G401.6 (cell line): ENCODE measurements around the gene ARID4B.
A peak's percentile ranks its signal among the peaks of the same experiment; 100 is the strongest.
"Not testable (repeated sequence)": the region's sequence is repeated elsewhere in the genome, so short reads cannot be mapped to it uniquely, and the experiment has no call there.

ENCODE experiments used
- FAIRE-seq: peaks from 2 replicates; lab custom pipeline; 2012; peaks lifted over from hg19 to GRCh38; lab: Jason Lieb, UNC

ARID4B gene

DNA sequence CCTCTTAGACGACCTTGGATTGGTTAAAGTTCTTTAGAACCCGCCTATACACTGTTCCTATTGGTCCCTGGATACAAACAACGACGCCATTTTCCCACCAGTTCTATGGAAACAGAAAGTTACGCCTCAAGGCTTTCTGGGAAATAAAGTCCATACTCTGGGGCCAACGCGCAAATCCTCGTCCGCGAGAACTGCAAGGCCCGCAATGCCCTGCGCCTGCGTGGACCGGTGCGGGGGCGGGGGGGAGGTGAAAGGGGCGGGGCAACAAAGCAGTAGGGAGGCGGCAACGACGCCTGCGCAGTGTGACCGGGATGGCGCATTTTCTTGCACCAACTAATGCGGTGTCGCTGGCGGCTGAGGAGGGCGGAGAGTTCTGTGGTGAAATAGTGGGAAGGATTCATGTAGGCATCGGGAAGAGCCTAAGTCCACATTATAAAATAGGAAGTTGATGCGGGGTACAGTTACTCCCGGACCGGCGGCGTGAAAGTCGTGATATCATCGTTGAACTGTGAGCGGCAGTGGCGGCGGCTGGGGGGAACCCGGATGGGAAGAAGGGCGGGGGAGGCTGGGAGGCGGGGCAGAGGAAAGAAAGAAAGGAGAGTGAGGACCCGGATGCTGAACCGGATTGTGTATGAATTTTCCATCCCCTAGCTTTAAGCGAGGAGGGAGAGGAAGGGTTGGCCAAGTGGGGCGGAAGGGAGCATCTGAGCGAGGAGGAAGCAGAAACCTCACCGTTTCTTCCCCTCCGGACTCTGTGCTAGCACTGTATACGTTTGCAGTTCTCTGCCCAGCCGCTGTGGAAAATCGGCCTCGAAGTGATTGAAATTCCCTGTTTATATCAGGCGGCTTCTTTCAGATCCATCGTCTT is 526 bp upstream of the ARID4B start, which contains the start of gene GGPS1:
Gene GGPS1 (plus strand): TSS at position 300 of the 868 bp plus-strand sequence. CDS start 6,695 bp downstream, outside the sequence.
- peak; percentile 96 for FAIRE-seq

DNA sequence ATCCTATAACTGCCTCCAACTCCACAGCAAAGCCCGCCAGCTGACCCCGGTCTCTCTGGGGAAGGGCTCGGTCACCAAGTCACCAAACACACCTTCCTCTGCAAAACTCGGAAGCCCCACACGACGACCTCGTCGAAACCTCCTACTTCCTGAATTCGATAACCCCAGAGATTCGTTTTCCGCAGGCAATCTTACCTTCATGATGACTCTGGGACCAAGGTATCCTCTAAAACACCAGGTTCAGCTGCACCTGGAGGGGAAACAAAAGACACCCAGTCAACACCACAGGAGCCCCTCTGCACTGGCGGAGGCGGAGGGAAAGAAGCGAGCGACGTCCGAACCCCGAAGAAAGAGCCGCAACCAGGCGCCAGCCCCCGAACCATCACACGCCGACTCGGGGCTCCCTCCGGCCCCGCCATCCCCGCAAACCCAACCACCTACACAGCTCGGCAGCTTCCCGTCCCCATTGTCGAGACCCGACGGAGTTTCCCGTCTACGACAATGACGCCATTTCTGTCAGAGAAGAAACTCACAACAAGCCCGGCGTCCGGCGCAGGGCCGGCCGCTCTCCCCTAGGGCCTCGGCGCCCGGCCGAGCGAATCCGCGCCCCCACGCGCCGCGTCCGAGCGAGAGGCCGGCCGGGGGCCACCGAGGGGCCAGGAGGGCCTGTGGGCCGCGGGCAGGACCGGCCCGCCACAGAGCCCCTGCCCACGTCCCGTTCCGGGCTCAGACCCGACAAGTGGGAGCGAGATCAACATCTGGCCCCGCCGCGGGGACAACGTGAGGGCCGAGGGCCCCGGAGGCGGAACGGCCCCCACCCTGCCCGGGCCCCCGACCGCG is 1.0 kb downstream of the ARID4B start:
- FAIRE-seq = no peak

DNA sequence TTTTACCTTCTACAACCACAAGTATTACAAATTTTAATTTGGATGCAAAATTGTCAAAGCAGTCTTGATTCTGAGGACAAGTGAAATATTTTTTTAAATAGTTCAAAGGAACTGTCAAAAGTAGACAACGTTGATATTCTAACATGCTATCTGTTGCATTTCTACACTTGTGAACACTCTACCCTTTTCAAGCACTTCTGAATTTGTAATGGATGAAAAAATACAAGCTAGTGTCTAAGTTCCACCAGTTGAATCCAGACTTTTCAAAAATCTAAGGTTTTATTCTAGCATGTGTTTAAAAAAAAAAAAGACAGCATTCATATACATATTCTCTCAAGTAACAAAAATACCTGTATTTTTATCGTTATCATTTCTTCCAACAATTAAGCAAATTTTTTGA is 2.1 kb downstream of the ARID4B start:
- peak; percentile 31 for FAIRE-seq

DNA sequence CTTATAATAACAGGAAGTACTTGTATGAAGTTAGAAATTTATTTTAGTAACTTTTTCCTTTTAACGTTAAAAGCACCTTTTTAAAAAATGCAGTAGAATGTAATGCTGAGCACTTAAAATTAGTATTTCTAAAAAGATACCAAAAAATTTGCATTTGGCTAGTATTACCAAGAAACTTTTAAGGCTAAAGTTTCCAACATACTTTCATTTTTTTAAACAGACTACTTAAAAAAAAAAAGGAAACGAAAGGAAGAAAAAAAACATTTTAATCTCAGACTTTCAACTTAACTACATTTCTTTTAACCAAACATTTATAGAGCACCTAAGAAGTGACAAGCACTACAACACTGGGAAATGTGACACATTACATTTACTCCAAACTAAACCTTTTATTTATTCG is 2.8 kb downstream of the ARID4B start:
- FAIRE-seq = no peak

DNA sequence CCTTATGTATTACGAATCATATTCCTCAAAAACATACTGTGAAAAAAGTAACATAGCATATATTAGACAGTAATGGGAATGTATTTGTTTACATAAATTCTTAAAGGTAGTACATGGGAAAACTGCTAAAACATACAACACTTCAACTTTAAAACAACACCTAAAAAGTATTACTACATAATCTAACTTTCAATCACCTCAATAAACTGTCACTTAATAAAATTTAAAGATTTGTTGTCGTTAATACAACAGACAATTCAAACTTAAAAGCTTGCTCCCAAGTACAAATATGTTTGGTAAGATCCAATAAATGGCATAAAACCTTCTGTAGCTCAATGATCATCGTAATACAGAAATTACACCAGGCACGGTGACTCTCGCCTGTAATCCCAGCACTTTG is 3.7 kb downstream of the ARID4B start:
- FAIRE-seq = no peak

DNA sequence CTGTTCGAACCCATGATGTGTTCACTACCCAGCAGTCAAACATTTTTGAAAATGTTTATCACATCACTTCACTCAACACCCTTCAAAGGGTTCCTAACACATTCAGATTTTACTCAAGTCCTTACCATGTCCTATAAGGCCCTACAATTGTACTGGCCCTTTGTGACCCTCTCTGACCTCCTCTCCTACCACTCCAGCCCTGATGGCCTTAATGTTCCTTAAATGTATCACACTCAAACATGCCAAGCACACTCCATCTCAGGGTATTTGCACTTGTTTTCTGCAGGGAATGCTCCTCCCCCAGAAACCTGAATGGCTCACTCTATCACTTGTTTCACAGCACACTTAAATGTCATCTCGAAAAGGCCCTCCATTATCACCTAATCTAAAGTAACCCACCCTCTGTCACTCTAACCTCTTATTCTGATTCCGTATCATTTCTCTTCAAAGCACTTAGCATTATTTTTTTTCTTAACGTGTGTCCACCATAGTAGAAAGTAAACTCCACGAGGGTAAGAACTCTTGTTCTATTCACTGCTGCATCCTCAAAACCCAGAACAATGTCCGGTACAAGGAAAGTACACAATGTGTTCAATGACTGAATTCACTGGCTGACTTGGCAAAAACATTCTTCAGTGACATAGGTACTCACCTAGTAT is 7.3 kb downstream of the ARID4B start:
- FAIRE-seq = no peak

DNA sequence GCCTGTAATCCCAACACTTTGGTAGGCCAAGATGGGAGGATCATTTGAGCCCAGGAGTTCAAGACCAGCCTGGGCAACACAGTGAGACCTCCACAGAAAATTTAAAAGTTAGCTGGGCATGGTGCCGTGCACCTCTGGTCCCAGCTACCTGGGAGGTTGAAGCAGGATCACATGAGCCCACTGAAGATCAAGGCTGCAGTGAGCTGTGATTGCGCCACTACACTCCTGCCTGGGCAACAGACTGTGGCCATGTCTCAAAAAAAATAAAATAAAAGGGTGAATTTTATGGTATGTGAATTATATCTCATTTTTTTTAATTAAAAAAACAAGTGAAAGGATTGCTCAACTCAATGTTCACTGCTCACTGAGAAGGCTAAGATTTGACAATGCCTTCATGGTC is 8.7 kb downstream of the ARID4B start:
- no peak for FAIRE-seq

DNA sequence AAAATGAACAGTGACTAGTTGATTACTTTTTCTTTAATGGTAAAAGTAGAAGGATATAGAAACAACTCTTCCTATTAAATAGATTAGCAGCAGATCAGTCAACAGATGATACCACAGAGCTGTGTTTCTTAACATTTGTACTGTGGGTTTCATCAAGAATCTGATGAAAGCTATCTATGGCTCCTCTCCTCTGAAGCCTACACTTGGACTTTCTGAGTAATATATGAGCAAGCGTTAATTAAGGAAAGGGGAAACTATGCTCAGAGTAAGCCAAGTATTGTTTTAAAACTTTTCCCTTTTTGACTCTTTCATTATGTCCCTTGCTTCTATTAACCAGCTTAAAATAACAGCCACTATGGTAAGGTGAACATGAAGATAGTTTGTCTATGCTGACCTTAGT is 10.8 kb downstream of the ARID4B start:
- no peak for FAIRE-seq

DNA sequence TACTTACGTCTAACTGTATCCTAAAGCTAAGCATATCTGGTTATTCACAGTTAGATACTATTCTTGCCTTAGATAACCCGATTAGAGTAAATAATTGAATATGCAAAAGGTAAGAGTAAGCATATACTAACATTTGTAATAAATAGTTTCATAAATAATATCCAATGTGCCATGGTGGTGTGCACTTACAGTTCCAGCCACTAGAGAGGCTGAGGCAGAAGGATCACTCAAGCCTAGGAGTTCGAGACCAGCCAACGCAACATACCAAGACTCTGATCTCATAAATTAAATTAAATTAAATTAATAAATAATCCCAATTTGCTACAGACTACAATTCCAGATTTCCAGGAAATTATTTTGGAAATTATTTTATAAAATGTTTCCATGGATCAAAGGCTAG is 12.2 kb downstream of the ARID4B start:
- FAIRE-seq = no peak

DNA sequence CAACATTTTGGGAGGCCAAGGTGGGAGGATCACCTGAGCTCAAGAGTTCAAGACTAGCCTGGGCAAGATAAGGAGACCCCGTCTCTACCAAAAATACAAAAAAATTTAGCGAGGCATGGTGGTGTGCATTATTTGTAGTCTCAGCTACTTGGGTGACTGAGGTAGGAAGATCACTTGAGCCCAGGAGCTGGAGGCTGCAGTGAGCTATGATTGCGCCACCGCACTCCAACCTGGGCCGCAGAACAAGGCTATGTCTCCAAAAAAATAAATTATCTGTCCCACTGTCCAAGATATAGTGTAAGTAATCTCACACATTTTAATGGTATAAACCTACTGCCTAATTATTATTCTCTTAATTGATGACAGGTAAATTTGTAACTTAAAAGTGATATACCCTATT is 12.8 kb downstream of the ARID4B start:
- no peak for FAIRE-seq

DNA sequence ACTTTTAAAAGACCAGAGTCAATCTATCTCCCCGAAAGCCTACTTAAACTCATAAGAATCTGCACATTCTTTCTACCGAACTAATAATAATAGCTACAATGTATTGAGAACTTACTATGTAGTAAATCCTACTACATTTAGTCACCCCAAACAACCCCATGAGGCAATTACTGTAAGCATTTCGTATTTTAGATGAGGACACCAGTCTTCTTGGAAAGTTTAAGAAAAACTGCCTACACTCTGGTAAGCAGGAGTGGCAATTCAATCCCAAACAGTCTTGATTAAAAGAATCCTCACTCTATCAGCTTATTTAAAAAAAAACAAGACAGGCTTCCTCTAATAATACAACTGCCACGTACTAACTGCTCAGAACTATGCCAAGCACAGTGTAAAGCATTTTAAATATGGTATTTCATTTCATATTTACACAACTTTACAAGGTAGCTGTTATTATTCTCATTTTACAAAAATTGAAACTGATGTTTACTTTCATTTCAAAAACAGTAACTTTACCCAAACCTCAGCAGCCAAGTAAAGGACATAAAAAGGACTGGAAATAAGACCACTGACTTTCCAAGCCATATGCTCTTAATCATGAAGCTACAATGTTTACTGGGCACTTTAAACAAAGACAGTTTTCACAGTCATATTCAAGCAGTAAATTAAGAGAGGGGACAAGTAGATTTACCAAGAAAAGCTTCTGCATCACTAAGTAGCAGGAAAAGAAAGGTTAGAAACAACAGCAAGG is 13.9 kb downstream of the ARID4B start:
- no peak for FAIRE-seq

DNA sequence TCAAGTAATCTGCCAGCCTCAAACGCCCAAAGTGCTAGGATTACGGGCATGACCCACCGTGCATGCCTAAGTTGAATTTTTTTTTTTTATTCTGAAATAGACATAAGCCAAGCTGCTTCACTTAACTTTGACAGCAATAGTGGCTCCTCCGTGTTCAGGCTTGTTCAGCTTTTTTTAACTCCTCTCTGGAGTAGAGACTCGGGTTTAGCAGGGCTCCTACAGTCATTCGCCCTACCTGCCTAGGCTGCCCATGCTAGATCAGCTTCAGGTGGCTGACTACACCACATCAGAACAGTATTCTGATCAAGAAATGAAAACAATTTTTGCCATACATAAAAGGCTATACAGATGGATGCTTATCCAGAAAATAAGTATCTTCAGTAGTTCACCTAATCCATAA is 14.7 kb downstream of the ARID4B start:
- FAIRE-seq = no peak

DNA sequence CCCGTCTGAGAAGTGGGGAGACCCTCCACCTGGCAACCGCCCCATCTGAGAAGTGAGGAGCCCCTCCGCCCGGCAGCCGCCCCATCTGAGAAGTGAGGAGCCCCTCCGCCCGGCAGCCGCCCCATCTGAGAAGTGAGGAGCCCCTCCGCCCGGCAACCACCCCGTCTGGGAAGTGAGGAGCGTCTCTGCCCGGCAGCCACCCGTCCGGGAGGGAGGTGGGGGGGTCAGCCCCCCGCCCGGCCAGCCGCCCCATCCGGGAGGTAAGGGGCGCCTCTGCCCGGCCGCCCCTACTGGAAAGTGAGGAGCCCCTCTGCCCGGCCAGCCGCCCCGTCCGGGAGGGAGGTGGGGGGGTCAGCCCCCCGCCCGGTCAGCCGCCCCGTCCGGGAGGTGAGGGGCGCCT is 18.8 kb downstream of the ARID4B start:
- not testable (repeated sequence) for FAIRE-seq

DNA sequence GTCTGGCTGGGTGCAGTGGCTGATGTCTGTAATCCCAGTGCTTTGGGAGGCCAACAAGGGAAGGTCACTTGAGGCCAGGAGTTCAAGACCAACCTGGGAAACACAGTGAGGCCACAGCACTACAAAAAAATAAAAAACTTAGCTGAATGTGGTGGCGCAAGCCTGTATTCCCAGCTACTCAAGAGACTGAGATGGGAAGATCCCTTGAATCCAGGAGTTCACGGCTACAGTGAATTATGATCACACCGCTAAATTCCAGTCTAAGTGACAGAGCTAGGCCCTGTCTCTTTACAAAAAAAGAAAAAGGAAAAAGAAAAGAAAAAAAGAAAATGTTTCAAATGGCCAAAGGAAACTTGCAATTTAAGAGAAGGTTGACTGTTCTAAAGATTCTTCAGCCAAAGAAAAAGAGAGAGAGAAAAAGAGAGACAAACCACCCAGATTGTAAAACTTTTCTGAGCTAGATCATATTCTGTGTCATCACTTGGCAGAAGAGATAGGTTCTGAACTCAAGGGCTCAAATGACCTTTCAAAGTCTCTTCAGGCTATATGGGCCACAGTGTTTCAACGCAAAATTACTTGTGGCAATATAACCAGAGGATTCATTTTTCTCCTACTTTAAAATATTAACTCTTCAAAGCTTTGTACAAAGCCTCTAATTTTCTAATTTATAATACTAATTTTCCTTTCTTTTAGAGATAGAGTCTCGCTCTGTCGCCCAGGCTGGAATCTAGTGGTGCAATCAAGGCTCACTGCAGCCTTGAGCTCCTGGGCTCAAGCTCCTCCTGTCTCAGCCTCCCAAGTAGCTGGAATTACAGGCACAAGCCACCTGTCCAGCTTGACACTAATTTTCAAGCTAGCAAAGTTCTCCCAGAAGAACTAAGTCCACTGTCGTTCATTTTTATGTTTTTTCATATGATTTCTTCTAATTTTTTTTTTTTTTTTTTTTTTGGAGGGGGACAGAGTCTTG is 20.5 kb downstream of the ARID4B start:
- FAIRE-seq = no peak

DNA sequence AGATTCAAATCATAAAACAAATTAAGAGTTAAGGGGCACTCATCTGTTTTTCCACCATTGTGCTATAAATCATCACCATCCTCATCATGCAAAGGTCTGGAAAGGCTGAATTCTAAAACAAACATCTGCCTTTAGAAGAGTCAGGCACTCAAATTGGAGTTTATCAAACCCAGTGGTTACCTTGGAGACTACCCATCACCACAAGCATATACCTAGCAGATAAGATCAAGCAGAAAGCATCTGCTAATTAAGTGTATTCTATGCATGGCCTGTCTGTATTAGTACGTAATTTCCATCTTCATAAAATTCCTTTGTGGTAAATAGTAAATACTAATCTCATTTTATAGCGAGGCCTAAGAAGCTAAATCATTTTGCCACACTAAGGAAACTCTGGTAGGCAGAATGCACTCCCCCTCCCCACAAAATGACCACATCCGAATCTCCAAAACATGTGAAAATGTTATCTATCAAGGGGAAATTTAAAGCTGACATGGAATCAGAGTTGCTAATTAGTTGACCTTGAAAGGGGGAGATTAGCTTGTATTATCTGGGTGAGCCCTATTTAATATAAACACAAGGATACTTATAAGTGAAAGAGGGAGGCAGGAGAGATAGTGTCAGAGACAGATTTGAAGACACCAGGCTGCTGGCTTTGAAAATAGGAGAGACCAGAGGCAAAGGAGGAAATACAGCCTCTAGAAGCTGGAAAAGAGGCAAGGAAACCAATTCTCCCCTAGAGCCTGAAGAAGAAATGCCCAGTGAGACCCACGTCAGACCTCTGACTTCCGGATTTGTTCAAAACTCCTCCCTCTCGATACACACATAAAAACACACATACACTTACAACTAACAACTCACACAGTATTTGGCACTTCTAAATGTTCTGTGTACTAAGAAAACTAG is 23.2 kb downstream of the ARID4B start:
- no peak for FAIRE-seq

DNA sequence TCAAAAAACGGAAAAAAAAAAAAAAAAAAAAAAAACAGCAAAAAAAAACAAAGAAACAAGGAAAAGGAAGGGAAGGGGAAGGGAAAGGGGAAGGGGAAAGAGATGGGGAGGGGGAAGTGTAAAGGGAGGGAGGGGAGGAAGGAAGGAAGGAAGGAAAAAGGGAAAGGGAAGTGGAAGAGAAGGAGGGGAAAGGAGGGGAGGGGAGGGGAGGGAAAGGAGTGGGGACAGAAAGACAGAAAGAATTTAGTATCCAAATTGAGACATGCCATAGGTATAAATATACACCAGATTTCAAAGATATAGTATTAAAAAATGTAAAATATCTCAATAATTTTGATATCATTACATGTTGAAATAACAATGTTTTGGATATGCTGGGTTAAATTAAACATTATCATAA is 25.8 kb downstream of the ARID4B start:
- no peak for FAIRE-seq

DNA sequence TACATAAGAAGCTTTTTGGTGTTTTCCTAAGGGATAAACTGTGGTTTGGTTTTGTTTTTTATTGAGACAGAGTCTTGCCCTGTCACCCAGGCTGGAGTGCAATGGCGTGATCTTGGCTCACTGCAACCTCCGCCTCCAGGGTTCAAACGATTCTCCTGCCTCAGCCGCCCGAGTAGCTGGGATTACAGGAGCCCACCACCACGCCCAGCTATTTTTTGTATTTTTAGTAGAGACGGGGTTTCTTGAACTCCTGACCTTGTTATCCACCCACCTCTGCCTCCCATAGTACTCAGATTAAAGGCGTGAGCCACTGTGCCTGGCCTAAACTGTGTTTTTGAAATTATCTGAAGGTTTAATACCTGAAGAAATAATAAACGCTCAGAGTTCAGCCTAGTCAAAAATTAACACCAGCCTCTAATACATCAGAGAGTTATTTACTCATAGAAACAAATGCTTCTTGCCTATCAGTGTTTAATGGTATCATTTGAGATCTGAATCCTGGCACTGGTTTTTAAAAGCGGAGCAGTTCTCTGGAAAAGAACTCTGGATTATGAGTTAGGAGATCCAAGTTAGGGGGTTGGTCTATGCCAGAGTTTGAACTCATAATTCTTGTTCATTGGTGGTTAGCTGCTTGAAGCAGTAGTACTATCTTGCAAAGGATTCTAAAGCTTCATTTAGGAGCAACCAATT is 28.7 kb downstream of the ARID4B start:
- FAIRE-seq = no peak

DNA sequence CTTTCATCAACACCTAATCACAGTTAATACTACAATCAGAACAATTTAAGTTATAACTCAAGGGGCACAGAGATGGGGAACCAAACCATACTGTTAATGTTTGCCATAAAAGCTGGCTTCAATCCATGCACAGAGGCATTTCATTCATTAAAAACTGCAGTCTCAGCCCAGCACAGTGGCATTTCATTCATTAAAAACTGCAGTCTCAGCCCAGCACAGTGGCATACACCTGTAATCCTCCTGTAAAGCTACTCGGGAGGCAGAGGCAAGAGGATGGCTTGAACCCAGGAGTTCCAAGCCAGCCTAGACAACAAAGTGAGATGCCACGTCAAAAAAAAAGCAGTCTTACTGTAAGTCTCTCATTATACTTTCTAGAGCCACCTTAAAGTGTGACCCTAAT is 29.2 kb downstream of the ARID4B start:
- FAIRE-seq = no peak

DNA sequence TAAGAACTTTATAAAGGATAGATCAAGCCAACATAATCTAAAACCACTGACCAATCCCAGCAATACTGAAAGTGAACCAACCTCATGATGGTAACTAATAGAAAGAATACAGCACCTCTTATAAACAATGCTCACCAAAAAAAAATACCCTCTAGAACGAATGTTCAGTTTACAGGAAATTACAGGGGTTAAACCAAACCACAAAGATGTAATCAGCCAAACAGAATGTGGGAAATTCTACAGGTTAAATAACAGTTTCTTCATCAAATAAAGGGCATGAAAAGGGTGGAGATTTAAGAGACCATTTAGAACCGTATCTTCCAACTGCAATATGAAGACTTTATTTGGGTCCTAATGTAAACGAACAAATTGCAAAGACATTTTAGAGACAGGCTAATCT is 30.4 kb downstream of the ARID4B start:
- no peak for FAIRE-seq
